GM10266 (cell line): ENCODE results near the gene MYO5C.
"Not testable (repeated sequence)": the region's sequence is repeated elsewhere in the genome, so short reads cannot be mapped to it uniquely, and the experiment has no call there.

Source experiments
- DNase-seq: peaks from one replicate; pipeline ENCODE4 v3.0.0; 2012; ENCODE audit errors: extremely low spot score
- TF ChIP-seq, protein P1 (sequence below): IDR thresholded peaks from 2 replicates; pipeline ENCODE4 v1.5.1; 2012; ENCODE audit warnings: mild to moderate bottlenecking, low read depth; ENCODE audit not compliant: control insufficient read depth, insufficient read depth; ENCODE audit errors: missing control alignments

Gene MYO5C

DNA sequence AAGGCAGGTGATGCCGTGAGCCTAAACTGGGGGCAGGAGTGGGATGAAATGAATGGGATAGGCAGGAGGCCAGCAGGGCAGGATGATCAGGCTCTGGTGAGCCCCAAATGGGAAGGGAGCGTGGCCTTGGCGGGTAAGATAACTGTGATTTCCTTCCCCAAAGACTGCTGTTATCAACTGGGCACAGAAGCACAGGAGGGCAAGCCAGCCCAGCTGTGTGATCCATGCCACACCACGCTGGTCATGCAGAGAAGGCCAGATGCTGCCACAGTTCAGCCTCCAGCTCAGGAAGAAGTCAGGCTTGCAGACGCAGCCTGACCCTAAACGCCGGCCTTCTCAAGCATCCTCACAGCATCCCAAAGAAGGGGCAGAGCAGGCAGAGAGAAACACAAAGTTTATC lies 52.3 kb downstream of the MYO5C start:
- TF ChIP-seq, protein P1, sequence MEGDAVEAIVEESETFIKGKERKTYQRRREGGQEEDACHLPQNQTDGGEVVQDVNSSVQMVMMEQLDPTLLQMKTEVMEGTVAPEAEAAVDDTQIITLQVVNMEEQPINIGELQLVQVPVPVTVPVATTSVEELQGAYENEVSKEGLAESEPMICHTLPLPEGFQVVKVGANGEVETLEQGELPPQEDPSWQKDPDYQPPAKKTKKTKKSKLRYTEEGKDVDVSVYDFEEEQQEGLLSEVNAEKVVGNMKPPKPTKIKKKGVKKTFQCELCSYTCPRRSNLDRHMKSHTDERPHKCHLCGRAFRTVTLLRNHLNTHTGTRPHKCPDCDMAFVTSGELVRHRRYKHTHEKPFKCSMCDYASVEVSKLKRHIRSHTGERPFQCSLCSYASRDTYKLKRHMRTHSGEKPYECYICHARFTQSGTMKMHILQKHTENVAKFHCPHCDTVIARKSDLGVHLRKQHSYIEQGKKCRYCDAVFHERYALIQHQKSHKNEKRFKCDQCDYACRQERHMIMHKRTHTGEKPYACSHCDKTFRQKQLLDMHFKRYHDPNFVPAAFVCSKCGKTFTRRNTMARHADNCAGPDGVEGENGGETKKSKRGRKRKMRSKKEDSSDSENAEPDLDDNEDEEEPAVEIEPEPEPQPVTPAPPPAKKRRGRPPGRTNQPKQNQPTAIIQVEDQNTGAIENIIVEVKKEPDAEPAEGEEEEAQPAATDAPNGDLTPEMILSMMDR = no peak
- no peak for DNase-seq

DNA sequence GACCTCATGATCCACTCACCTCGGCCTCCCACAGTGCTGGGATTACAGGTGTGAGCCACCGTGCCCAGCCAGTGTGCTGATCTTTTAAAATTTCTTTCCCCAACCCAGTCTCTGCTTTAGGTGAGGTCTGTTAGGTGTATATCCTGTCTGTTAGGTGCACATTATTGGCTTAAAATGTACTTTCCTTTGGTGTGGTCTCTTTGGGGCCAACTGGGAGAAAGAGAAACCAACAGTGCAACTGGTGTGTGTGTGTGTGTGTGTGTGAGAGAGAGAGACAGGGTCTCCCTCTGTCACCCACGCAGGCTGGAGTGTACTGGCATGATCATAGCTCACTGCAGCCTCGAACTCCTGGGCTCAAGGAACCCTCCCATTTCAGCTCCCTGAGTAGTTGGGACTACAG lies 54.1 kb downstream of the MYO5C start:
- no peak for DNase-seq
- TF ChIP-seq, protein P1 = no peak

DNA sequence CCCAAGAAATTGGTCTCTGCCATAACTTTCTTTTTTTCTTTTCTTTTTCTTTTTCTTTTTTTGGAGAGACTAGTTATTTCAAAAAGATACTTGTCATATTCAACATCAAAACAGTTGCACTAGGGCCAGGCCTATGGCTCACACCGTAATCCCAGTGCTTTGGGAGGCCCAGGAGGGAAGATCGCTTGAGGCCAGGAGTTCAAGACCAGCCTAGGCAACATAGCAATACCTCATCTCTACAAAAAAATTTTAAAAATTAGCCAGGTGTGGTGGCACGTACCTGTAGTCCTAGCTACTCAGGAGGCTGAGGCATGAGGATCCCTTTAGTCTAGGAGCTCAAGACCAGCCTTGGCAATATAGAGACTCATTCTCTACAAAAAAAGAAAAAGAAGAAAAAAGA lies 55.4 kb downstream of the MYO5C start:
- TF ChIP-seq, protein P1 = no peak
- no peak for DNase-seq

DNA sequence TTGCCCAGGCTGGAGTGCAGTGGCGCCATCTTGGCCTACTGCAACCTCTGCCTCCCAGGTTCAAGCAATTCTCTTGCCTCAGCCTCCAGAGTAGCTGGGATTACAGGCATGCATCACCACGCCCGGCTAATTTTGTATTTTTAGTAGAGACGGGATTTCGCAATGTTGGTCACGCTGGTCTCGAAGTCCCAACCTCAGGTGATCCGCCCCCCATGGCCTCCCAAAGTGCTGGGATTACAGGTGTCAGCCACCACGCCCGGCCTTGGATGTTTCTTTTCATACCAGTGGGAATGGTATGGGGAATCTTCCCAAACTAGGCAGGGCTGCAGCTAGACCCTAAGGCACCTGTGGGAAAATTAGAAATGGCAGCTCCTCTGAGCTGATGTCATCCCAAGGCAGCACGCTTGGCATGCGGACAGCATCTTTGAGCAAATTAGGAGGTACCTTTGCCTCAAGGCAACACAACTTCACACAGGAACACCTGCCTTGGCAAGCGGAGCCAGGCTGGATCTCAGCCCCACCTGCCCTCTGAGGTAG lies 56.5 kb downstream of the MYO5C start:
- DNase-seq = not testable (repeated sequence)

DNA sequence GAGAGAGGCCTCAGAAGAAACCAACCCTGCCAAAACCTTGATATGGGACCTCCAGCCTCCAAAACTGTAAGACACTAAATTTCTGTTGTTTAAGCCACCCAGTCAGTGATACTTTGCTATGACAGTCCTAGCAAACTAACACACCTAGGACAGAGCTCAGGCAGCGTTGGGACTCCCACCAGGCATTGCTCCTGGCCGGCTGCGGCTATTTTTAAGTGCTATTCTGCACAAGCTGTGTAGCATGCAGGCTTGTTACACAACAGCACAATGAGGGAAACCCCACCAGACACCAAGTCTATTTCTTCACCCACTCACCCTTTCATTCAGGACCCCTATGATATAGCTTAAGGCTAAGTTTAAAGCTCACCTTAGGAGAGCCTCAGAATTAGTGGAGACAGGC lies 57.5 kb downstream of the MYO5C start:
- TF ChIP-seq, protein P1 = no peak
- no peak for DNase-seq

DNA sequence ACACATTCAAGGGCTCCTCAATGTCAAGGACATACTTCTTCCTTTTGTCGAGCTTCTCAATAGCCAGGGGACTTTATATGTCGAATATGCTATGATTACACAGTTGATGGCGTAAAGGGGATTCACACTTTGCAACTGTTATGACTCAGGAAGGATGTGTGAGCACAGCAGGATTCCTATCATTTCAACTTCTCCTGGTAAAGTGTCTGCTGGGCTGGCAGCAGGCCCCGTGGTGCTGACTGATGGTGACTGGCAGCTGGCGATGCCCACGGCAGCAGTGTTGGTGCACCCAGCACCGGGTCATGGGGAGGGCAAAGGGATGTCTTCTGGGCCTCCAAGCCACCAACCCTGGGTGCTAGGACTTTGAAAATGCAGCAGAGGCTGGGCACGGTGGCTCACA lies 59.6 kb downstream of the MYO5C start:
- no peak for DNase-seq
- TF ChIP-seq, protein P1 = no peak

DNA sequence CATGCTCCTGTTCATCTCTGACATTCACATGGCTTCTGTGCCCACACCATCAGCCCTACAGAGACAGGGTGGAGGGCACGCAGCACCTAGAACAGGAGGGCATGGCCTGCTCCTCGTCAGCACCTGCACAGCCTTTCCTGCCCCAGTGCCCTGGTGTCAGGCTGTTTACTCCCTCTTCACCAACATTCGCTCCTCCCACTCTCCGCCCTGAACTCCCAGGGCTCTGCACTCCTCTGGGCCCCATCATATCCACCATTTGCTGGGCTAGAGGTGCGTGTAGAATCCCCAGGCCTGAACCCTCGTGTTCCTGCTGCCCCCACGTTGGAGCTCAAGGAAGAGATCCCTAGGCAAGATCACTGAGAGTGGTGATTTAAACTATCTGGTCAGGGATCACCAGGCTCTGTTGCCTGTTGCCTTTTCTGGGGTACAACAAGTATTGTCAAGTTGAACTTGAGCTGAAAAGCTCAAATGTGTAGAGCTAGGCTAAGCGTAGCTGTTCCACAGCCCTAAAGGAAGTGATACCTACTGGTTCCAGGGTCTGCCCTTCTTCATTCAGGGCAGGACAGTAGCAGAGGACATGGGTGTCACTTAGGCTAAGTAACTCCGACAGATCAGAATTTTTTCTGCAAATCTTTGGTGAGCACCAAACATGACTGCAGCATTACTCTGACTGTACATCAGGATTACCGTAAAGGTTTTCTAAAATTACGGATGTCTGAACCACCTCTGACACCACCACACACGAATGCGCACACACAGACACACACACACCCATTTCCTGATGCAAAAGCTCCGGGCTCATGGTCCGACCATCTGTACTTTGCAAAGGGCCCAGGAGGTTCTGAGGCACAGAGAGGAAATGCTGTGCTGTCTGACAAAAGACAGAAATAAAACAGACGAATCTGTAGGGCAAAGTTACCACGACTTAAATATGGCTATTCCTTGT lies 60.7 kb downstream of the MYO5C start:
- TF ChIP-seq, protein P1 = no peak
- DNase-seq = peak; percentile 25
